H1 (cell line): Measurements from ENCODE around the gene CD151. TPM values are rescaled to one million over a fixed set of nuclear protein-coding genes. Genes with fewer than 3 reads are reported as not detected.

Experiments used
- CTCF ChIA-PET: fragments of 300-600 bp; sonication (Branson Sonifier 250); formaldehyde crosslinking; loops from one replicate; lab custom pipeline; 2021; ENCODE audit not compliant: partially characterized antibody; lab: Charles Lee
- POLR2A ChIA-PET: fragments of 300-600 bp; sonication (Branson Sonifier 250); formaldehyde crosslinking; loops from one replicate; lab custom pipeline; 2021; ENCODE audit warnings: inconsistent platforms; ENCODE audit not compliant: partially characterized antibody; lab: Charles Lee
- DNase-seq, 2 experiments: peaks; one replicate each; pipeline versions ENCODE4 v3.0.0 to v3.0.0-alpha.2; 2010 to 2022; ENCODE audit warnings: low spot score in 2 of 2, low read depth in 1 of 2, mixed read lengths in 1 of 2
- FAIRE-seq: peaks from 2 replicates; lab custom pipeline; 2011; peaks lifted over from hg19 to GRCh38; lab: Jason Lieb, UNC
- H2AFZ ChIP-seq: 2 replicates; pipeline ENCODE4 v1.8.1; 2012; ENCODE audit warnings: low read length, inconsistent platforms
- H2AK5ac ChIP-seq: 2 replicates; pipeline ENCODE4 v1.6.1; 2013; ENCODE audit warnings: low read depth, low read length
- H2BK120ac ChIP-seq: replicated peaks from 2 replicates; pipeline ENCODE3; 2013; ENCODE audit warnings: low read depth, low read length, inconsistent platforms
- H2BK12ac ChIP-seq: 2 replicates; pipeline ENCODE4 v1.6.1; 2013; ENCODE audit warnings: low read depth, low read length
- H2BK15ac ChIP-seq: 2 replicates; pipeline ENCODE4 v1.6.1; 2013; ENCODE audit warnings: low read length
- H2BK20ac ChIP-seq: 2 replicates; pipeline ENCODE4 v1.6.1; 2013; ENCODE audit warnings: low read length
- H2BK5ac ChIP-seq: 2 replicates; pipeline ENCODE4 v1.6.1; 2013; ENCODE audit warnings: low read depth, low read length
- H3K14ac ChIP-seq: 2 replicates; pipeline ENCODE4 v1.6.1; 2013; ENCODE audit warnings: inconsistent platforms; ENCODE audit not compliant: insufficient read length
- H3K18ac ChIP-seq: 2 replicates; pipeline ENCODE4 v1.6.1; 2013; ENCODE audit warnings: low read length; ENCODE audit errors: extremely low read depth
- H3K23ac ChIP-seq: 2 replicates; pipeline ENCODE4 v1.6.1; 2013; ENCODE audit warnings: inconsistent platforms; ENCODE audit not compliant: insufficient read length
- H3K23me2 ChIP-seq: 2 replicates; pipeline ENCODE4 v1.6.1; 2013; ENCODE audit warnings: low read depth, low read length
- H3K27ac ChIP-seq: 2 replicates; pipeline ENCODE4 v1.6.1; 2011; ENCODE audit warnings: low read depth, low read length, inconsistent platforms
- H3K27me3 ChIP-seq, 4 experiments: replicated peaks in 1 of 4; 1 replicate in 1 of 4; 2 replicates in 3 of 4; pipeline versions ENCODE4 v1.6.1 to v1.8.1; 2011 to 2013; ENCODE audit warnings: low read length in 3 of 4, mild to moderate bottlenecking in 3 of 4, inconsistent platforms in 2 of 4, mixed read lengths in 2 of 4, moderate library complexity in 1 of 4; ENCODE audit not compliant: control insufficient read depth in 3 of 4, insufficient read depth in 3 of 4; ENCODE audit errors: extremely low read depth in 1 of 4
- H3K36me3 ChIP-seq, 4 experiments: 2 replicates each; pipeline versions ENCODE4 v1.6.1 to v1.8.1; 2011 to 2013; ENCODE audit warnings: mild to moderate bottlenecking in 4 of 4, low read length in 3 of 4, moderate library complexity in 2 of 4, control low read depth in 1 of 4, inconsistent platforms in 1 of 4; ENCODE audit not compliant: insufficient read depth in 4 of 4, control insufficient read depth in 2 of 4
- H3K4ac ChIP-seq: replicated peaks from 2 replicates; pipeline ENCODE3; 2013; ENCODE audit warnings: low read length, low read depth, mixed read lengths, inconsistent platforms; ENCODE audit not compliant: insufficient read length
- H3K4me1 ChIP-seq, 4 experiments: replicated peaks in 1 of 4; 1 replicate in 1 of 4; 2 replicates in 3 of 4; pipeline versions ENCODE4 v1.6.1 to v1.8.1; 2011 to 2013; ENCODE audit warnings: low read length in 3 of 4, inconsistent platforms in 2 of 4, mixed read lengths in 1 of 4; ENCODE audit not compliant: insufficient read depth in 4 of 4, control insufficient read depth in 3 of 4
- H3K4me2 ChIP-seq, 2 experiments: 2 replicates each; pipeline versions ENCODE4 v1.6.1 to v1.8.1; 2011 to 2013; ENCODE audit warnings: low read depth in 2 of 2, low read length in 2 of 2, control low read depth in 1 of 2, inconsistent platforms in 1 of 2, mild to moderate bottlenecking in 1 of 2; ENCODE audit not compliant: insufficient read depth in 1 of 2
- H3K4me3 ChIP-seq, 4 experiments: fragments of 200-600, 300-600 bp in 1 of 4; sonication (generic), shearing (Covaris generic), sonication (Bioruptor Twin) in 1 of 4; 2 replicates each; pipeline versions ENCODE4 v1.5.1 to v1.8.1; 2011 to 2016; ENCODE audit warnings: low read length in 4 of 4, low read depth in 3 of 4, control low read depth in 2 of 4, inconsistent platforms in 2 of 4, mild to moderate bottlenecking in 2 of 4, mixed read lengths in 1 of 4, moderate library complexity in 1 of 4; ENCODE audit not compliant: insufficient read depth in 2 of 4; ENCODE audit errors: extremely low read depth in 1 of 4
- H3K56ac ChIP-seq: replicated peaks from 2 replicates; pipeline ENCODE3; 2013; ENCODE audit warnings: low read depth, mild to moderate bottlenecking, mixed read lengths, low read length, inconsistent platforms; ENCODE audit not compliant: insufficient read length
- H3K79me1 ChIP-seq: 2 replicates; pipeline ENCODE4 v1.6.1; 2013; ENCODE audit warnings: low read depth, low read length, control low read depth
- H3K79me2 ChIP-seq, 2 experiments: 2 replicates each; pipeline versions ENCODE4 v1.6.1 to v1.8.1; 2012 to 2013; ENCODE audit warnings: low read length in 2 of 2, mild to moderate bottlenecking in 2 of 2, inconsistent platforms in 1 of 2; ENCODE audit not compliant: insufficient read depth in 2 of 2, control insufficient read depth in 1 of 2
- H3K9ac ChIP-seq, 4 experiments: replicated peaks in 1 of 4; 1 replicate in 1 of 4; 2 replicates in 3 of 4; pipeline versions ENCODE4 v1.6.1 to v1.8.1; 2011 to 2013; ENCODE audit warnings: low read depth in 3 of 4, low read length in 3 of 4, control low read depth in 2 of 4, mild to moderate bottlenecking in 2 of 4, moderate library complexity in 2 of 4, inconsistent platforms in 1 of 4; ENCODE audit errors: extremely low read depth in 1 of 4
- H3K9me3 ChIP-seq, 2 experiments: 2 replicates each; pipeline versions ENCODE4 v1.6.1 to v1.8.1; 2012 to 2013; ENCODE audit warnings: mild to moderate bottlenecking in 2 of 2, moderate library complexity in 2 of 2, control low read depth in 1 of 2, inconsistent platforms in 1 of 2, low read depth in 1 of 2, low read length in 1 of 2, mixed read lengths in 1 of 2; ENCODE audit not compliant: insufficient read depth in 2 of 2
- H4K20me1 ChIP-seq, 2 experiments: replicated peaks in 1 of 2; 2 replicates each; pipeline versions ENCODE3 to v1.8.1; 2011 to 2013; ENCODE audit warnings: inconsistent platforms in 2 of 2, low read length in 2 of 2, mild to moderate bottlenecking in 1 of 2; ENCODE audit not compliant: insufficient read depth in 2 of 2, control insufficient read depth in 1 of 2
- H4K5ac ChIP-seq: 2 replicates; pipeline ENCODE4 v1.6.1; 2013; ENCODE audit warnings: low read length, low read depth, mixed read lengths, inconsistent platforms; ENCODE audit not compliant: insufficient read length
- H4K8ac ChIP-seq: 2 replicates; pipeline ENCODE4 v1.8.0; 2013; ENCODE audit warnings: mild to moderate bottlenecking, moderate library complexity, low read length, inconsistent platforms; ENCODE audit not compliant: insufficient read depth; ENCODE audit errors: extremely low read depth
- H4K91ac ChIP-seq: replicated peaks from 2 replicates; pipeline ENCODE3; 2013; ENCODE audit warnings: low read length, mixed read lengths, inconsistent platforms; ENCODE audit not compliant: insufficient read length
- KDM4A ChIP-seq: IDR thresholded peaks from one replicate; pipeline ENCODE4 v1.7.1; 2012; ENCODE audit warnings: low read depth, mild to moderate bottlenecking, moderate library complexity, low read length, inconsistent platforms; ENCODE audit not compliant: severe bottlenecking
- SIN3A ChIP-seq, 2 experiments: IDR thresholded peaks in 1 of 2; conservative IDR thresholded peaks in 1 of 2; 2 replicates each; pipeline ENCODE4 v1.6.1; 2011 to 2012; ENCODE audit warnings: low read length in 2 of 2, improper control_type of control experiment in 1 of 2, low read depth in 1 of 2, mild to moderate bottlenecking in 1 of 2
- YY1 ChIP-seq: IDR thresholded peaks from 2 replicates; pipeline ENCODE4 v1.6.1; 2011; ENCODE audit warnings: low read depth, mild to moderate bottlenecking, low read length
- WGBS, 2 experiments: shearing (Covaris generic) in 1 of 2; methylation state at CpG; one replicate each; pipeline versions ENCODE4 v1.1.6 to v1.1.7; 2013 to 2015; ENCODE audit warnings: low lambda C conversion rate in 2 of 2, mixed read lengths in 2 of 2, inconsistent platforms in 1 of 2, low coverage in 1 of 2, missing lambda C conversion rate in 1 of 2; ENCODE audit not compliant: insufficient replicate concordance in 2 of 2, insufficient coverage in 1 of 2, insufficient read length in 1 of 2; ENCODE audit errors: extremely low coverage in 1 of 2, missing lambda C conversion rate in 1 of 2; 5-methylcytosine and 5-hydroxymethylcytosine counted together
- polyA plus RNA-seq, 7 experiments: library from polyadenylated mRNA; depleted of rRNA in 3 of 7; stranded (reverse) in 5 of 7; unstranded in 2 of 7; fragments of >200 nt in 5 of 7; fragments of 200-250 nt in 2 of 7; gene quantifications; 1 replicate in 5 of 7; 2 replicates in 1 of 7; 4 replicates in 1 of 7; pipeline versions ENCODE4 v1.2.1 to v1.2.3, GENCODE V29; 2011 to 2013; ENCODE audit warnings: missing spikeins in 2 of 7, mixed read lengths in 2 of 7
- total RNA-seq: library from RNA; stranded (reverse); fragmentation: NEBNext Ultra II Directional; extraction: Animal tissue kit (Norgen Biotek cat#: 25700); gene quantifications from 2 replicates; pipeline ENCODE4 v1.2.1, GENCODE V29; 2021

Gene CD151
- total and polyA plus RNA-seq, 2 of the 8 experiments (the other 6 are each of a cell fraction or from before 2014, with no cell fraction given): 101 to 212 TPM

- FAIRE-seq (no peak), DNase-seq (no peak)
- Histone ChIP-seq H2AK5ac (no peak overlapping the region; the same call in 1 of the 2 replicates), H2BK5ac (no peak overlapping the region), H3K4ac (no peak overlapping the region), H2BK12ac (no peak overlapping the region), H2BK20ac (no peak overlapping the region), H3K4me1 (peaks cover 0 to 30% (median 25%) of the 10 kb centered on the region in 4 experiments; a peak in 6 of 7 replicates), H3K23me2 (peaks cover 19% of the 10 kb centered on the region), H4K20me1 (peaks cover 0 to 13% of the 10 kb centered on the region in 2 experiments), H2AFZ (no peak overlapping the region), H3K27me3 (peaks cover 1 to 24% (median 13%) of the 10 kb centered on the region in 4 experiments), H3K79me1 (peaks cover 8% of the 10 kb centered on the region), H3K27ac (no peak overlapping the region), H3K9me3 (no peaks in the 10 kb centered on the region), H3K18ac (no peak overlapping the region), H3K79me2 (peaks cover 0 to 1% of the 10 kb centered on the region in 2 experiments; a peak in 1 of 4 replicates), H2BK120ac (no peak overlapping the region), H3K23ac (no peak overlapping the region), H4K5ac (no peak overlapping the region), H4K8ac (no peak overlapping the region; the same call in 1 of the 2 replicates), H3K14ac (no peak overlapping the region), H3K9ac (no peak overlapping the region), H3K36me3 (peaks cover 0 to 10% (median 1%) of the 10 kb centered on the region in 4 experiments; a peak in 1 of 8 replicates), H3K4me3 (no peak overlapping the region), H3K56ac (no peak overlapping the region), H4K91ac (no peak overlapping the region), H3K4me2 (no peak overlapping the region)
- 88% methylated on average over 11 of the region's 12 CpGs; no CpG with 5 or more reads in 1 of the 2 experiments for WGBS, 2 experiments
- CTCF ChIA-PET: interaction anchor here (0.9 kb wide), 1 partner anchor 13 kb away, joined by 3 read pairs; no protein-coding TSS in a partner anchor
- POLR2A ChIA-PET: interaction anchor here (0.6 to 53.0 kb wide), 4 partner anchors 5 to 92 kb away, joined by 3 to 1917 read pairs (median 961); partner anchors contain the start of genes CD151, CEND1, CRACR2B and PIDD1
- TF ChIP-seq YY1: no peak
- TF ChIP-seq SIN3A (conservative IDR thresholded peaks at IDR 0.05 in 1 of 2, IDR thresholded peaks at IDR 0.05 in 1 of 2; ENCODE audit: low read depth in 1 of 2, low read length in 2 of 2): no peak
- no peak for TF ChIP-seq KDM4A
- TF ChIP-seq, all 59 proteins: peak for 0
- H2BK15ac ChIP-seq: no peak overlapping the region
These were observed 7.2 kb upstream of the CD151 start for GRCh38 chr11:825366-826226.
